ENCODE results near the gene NSFL1C.
A peak's percentile ranks its signal among the peaks of the same experiment; 100 is the strongest.
"Not testable (repeated sequence)": the region's sequence is repeated elsewhere in the genome, so short reads cannot be mapped to it uniquely, and the experiment has no call there.

NSFL1C gene

GRCh38 chr20:1429143-1429728 is 37.4 kb downstream of the NSFL1C start:
- H3K27ac ChIP-seq = peak overlapping the region; percentile 40
- no peak for DNase-seq (ENCODE audit: low read depth, low spot score)

GRCh38 chr20:1427457-1428054 is 39.1 kb downstream of the NSFL1C start:
- DNase-seq (ENCODE audit: low read depth, low spot score) = no peak
- no peak overlapping the region for H3K27ac ChIP-seq

GRCh38 chr20:1426231-1426849 is 40.3 kb downstream of the NSFL1C start:
- no peak overlapping the region for H3K27ac ChIP-seq
- DNase-seq (ENCODE audit: low read depth, low spot score) = no peak

GRCh38 chr20:1424336-1424735 is 42.3 kb downstream of the NSFL1C start:
- DNase-seq (ENCODE audit: low read depth, low spot score) = no peak
- H3K27ac ChIP-seq = peak overlapping the region; percentile 5

GRCh38 chr20:1423625-1424106 is 43.0 kb downstream of the NSFL1C start:
- H3K27ac ChIP-seq = peak overlapping the region; percentile 10
- no peak for DNase-seq (ENCODE audit: low read depth, low spot score)

- H3K27ac ChIP-seq = peak overlapping the region; percentile 10
- no peak for DNase-seq (ENCODE audit: low read depth, low spot score)
Measured at GRCh38 chr20:1423206-1423605, 43.4 kb downstream of the NSFL1C start.

- peak overlapping the region; percentile 10 for H3K27ac ChIP-seq
- no peak for DNase-seq (ENCODE audit: low read depth, low spot score)
Measured at GRCh38 chr20:1422753-1423152, 43.9 kb downstream of the NSFL1C start.

GRCh38 chr20:1420066-1420465 is 46.6 kb downstream of the NSFL1C start:
- H3K27ac ChIP-seq = no peak overlapping the region

GRCh38 chr20:1418350-1418749 is 48.3 kb downstream of the NSFL1C start:
- no peak for DNase-seq (ENCODE audit: low read depth, low spot score)
- H3K27ac ChIP-seq = peak overlapping the region; percentile 90

More at GRCh38 chr20:1420066-1420465, 46.6 kb downstream of the NSFL1C start:
- no peak for DNase-seq (ENCODE audit: low read depth, low spot score)

- peak overlapping the region; percentile 90 for H3K27ac ChIP-seq
Measured at GRCh38 chr20:1417790-1418189, 48.9 kb downstream of the NSFL1C start.

GRCh38 chr20:1417273-1417672 is 49.4 kb downstream of the NSFL1C start:
- peak overlapping the region; percentile 90 for H3K27ac ChIP-seq

More at GRCh38 chr20:1417790-1418189, 48.9 kb downstream of the NSFL1C start:
- DNase-seq (ENCODE audit: low read depth, low spot score) = no peak

GRCh38 chr20:1415667-1416468 is 50.8 kb downstream of the NSFL1C start:
- peak overlapping the region; percentile 90 for H3K27ac ChIP-seq

More at GRCh38 chr20:1417273-1417672, 49.4 kb downstream of the NSFL1C start:
- no peak for DNase-seq (ENCODE audit: low read depth, low spot score)

GRCh38 chr20:1414982-1415381 is 51.7 kb downstream of the NSFL1C start:
- no peak for DNase-seq (ENCODE audit: low read depth, low spot score)

More at GRCh38 chr20:1415667-1416468, 50.8 kb downstream of the NSFL1C start:
- peak; percentile 99 for DNase-seq (ENCODE audit: low read depth, low spot score)

GRCh38 chr20:1405801-1406200 is 60.8 kb downstream of the NSFL1C start:
- DNase-seq (ENCODE audit: low read depth, low spot score) = no peak
- no peak overlapping the region for H3K27ac ChIP-seq

More at GRCh38 chr20:1414982-1415381, 51.7 kb downstream of the NSFL1C start:
- H3K27ac ChIP-seq = peak overlapping the region; percentile 90

- H3K27ac ChIP-seq = no peak overlapping the region
- no peak for DNase-seq (ENCODE audit: low read depth, low spot score)
Measured at GRCh38 chr20:1403624-1404023, 63.0 kb downstream of the NSFL1C start.

GRCh38 chr20:1402149-1402548 is 64.5 kb downstream of the NSFL1C start:
- peak overlapping the region; percentile 1 for H3K27ac ChIP-seq
- DNase-seq (ENCODE audit: low read depth, low spot score) = no peak

GRCh38 chr20:1401451-1401907 is 65.2 kb downstream of the NSFL1C start:
- DNase-seq (ENCODE audit: low read depth, low spot score) = no peak
- H3K27ac ChIP-seq = peak overlapping the region; percentile 66

- peak overlapping the region; percentile 66 for H3K27ac ChIP-seq
Measured at GRCh38 chr20:1399678-1400366, 66.8 kb downstream of the NSFL1C start.

GRCh38 chr20:1398185-1398584 is 68.5 kb downstream of the NSFL1C start:
- not testable (repeated sequence) for DNase-seq (ENCODE audit: low read depth, low spot score); H3K27ac ChIP-seq

More at GRCh38 chr20:1399678-1400366, 66.8 kb downstream of the NSFL1C start:
- peak; percentile 66 for DNase-seq (ENCODE audit: low read depth, low spot score)

- no peak for DNase-seq (ENCODE audit: low read depth, low spot score)
- no peak overlapping the region for H3K27ac ChIP-seq
Measured at GRCh38 chr20:1397710-1398109, 68.9 kb downstream of the NSFL1C start.

Data from epithelial cell of prostate (primary cell).